Transverse colon (tissue), 4 donors: ENCODE data around the gene PAQR4. TPM values are rescaled to one million over a fixed set of nuclear protein-coding genes. Genes with fewer than 3 reads are reported as not detected.

Source experiments
- DNase-seq: peaks from one replicate; pipeline ENCODE4 v3.0.0-alpha.2; 2019
- H3K27ac ChIP-seq, 4 donors: fragments of 200-600 bp; sonication (generic); 2 replicates each; pipeline ENCODE4 v1.5.1; 2016 to 2018; ENCODE audit warnings: inconsistent platforms in 4 of 4
- H3K27me3 ChIP-seq: fragments of 200-600 bp; sonication (generic); 2 replicates; pipeline ENCODE4 v1.5.1; 2017; ENCODE audit warnings: inconsistent platforms
- H3K36me3 ChIP-seq, 4 donors: fragments of 200-600 bp; sonication (generic); 2 replicates each; pipeline ENCODE4 v1.5.1; 2017 to 2019; ENCODE audit warnings: inconsistent platforms in 4 of 4
- H3K4me1 ChIP-seq, 4 donors: fragments of 200-600 bp; sonication (generic); 2 replicates each; pipeline ENCODE4 v1.5.1; 2017 to 2020; ENCODE audit warnings: inconsistent platforms in 4 of 4
- H3K4me3 ChIP-seq, 4 donors: fragments of 200-600 bp; sonication (generic); 1 replicate in 1 of 4; 2 replicates in 3 of 4; pipeline versions ENCODE4 v1.5.1 to v1.6.1; 2017 to 2019; ENCODE audit warnings: inconsistent platforms in 4 of 4
- H3K9me3 ChIP-seq, 2 donors: fragments of 200-600 bp; sonication (generic); 2 replicates each; pipeline ENCODE4 v1.5.1; 2017 to 2019; ENCODE audit warnings: inconsistent platforms in 2 of 2
- CTCF ChIP-seq, 5 experiments: fragments of 200-600 bp in 3 of 5; fragments of 450-650 bp in 2 of 5; sonication (generic) in 3 of 5; IDR thresholded peaks; 1 replicate in 2 of 5; 2 replicates in 3 of 5; pipeline ENCODE4 v1.5.1; 2016 to 2017; ENCODE audit warnings: antibody characterized with exemption in 5 of 5, inconsistent platforms in 3 of 5, mild to moderate bottlenecking in 2 of 5, moderate library complexity in 1 of 5
- EP300 ChIP-seq: sonication (generic); formaldehyde crosslinking; IDR thresholded peaks from one replicate; pipeline ENCODE4 v1.6.1; 2017; ENCODE audit warnings: antibody characterized with exemption, low read depth
- POLR2A ChIP-seq: fragments of 450-650 bp; IDR thresholded peaks from one replicate; pipeline ENCODE4 v1.6.1; 2016; ENCODE audit warnings: antibody characterized with exemption, mild to moderate bottlenecking, moderate library complexity
- POLR2AphosphoS5 ChIP-seq, 3 donors: sonication (generic); formaldehyde crosslinking; IDR thresholded peaks; one replicate each; pipeline ENCODE4 v1.6.1; 2016; ENCODE audit warnings: antibody characterized with exemption in 3 of 3
- WGBS, 2 donors: methylation state at CpG; one replicate each; pipeline ENCODE4 v1.1.5; 2018; ENCODE audit warnings: low coverage in 1 of 2; 5-methylcytosine and 5-hydroxymethylcytosine counted together
- in situ Hi-C, 4 donors: fragments of 200-750 bp; cut with MboI; loops; one replicate each; pipeline versions ENCODE4 v1.15.0 to v1.15.1; 2017; ENCODE audit warnings: low sequenced_read_pairs in 3 of 4, low pct_ligation_motif_present in 1 of 4, low pct_unique_long_range_greater_than_20kb in 1 of 4
- intact Hi-C: fragments of 100-400 bp; cut with DNase I; formaldehyde crosslinking; loops from one replicate; pipeline ENCODE4 v1.15.1; 2023; ENCODE audit warnings: low total_unique reads
- total RNA-seq, 4 donors: library from RNA; depleted of rRNA; stranded (reverse); fragments of >200 nt; gene quantifications; one replicate each; pipeline ENCODE4 v1.1.0, GENCODE V29; 2016

Gene PAQR4
- total RNA-seq, 4 donors from 2014 or later, result 3.0 to 5.9 (median 4.4) TPM; not detected in 1

GRCh38 chr16:2966808-2967191 is 2.3 kb upstream of the PAQR4 start:
- in situ Hi-C loops, result no loop called here
- TF ChIP-seq POLR2AphosphoS5 (IDR thresholded peaks at IDR 0.05) (no peak), CTCF (IDR thresholded peaks at IDR 0.05) (no peak)
- H3K27me3 ChIP-seq, result peaks cover 70% of the 10 kb centered on the region
- H3K27ac ChIP-seq, result no peak overlapping the region
- WGBS, 2 donors, result 15% methylated on average over 15 of the region's 46 CpGs; no CpG with 5 or more reads in 1 of the 2 donors
- no peaks in the 10 kb centered on the region for H3K9me3 ChIP-seq
- peak; percentile 37 for DNase-seq
- H3K36me3 ChIP-seq, result no peaks in the 10 kb centered on the region
- H3K4me1 ChIP-seq, result peaks cover 36 to 66% (median 61%) of the 10 kb centered on the region in 4 donors
- H3K4me3 ChIP-seq, result peak overlapping the region in 2 of 4 donors; percentile 20 to 35
- intact Hi-C loops, result no loop called here

DNA sequence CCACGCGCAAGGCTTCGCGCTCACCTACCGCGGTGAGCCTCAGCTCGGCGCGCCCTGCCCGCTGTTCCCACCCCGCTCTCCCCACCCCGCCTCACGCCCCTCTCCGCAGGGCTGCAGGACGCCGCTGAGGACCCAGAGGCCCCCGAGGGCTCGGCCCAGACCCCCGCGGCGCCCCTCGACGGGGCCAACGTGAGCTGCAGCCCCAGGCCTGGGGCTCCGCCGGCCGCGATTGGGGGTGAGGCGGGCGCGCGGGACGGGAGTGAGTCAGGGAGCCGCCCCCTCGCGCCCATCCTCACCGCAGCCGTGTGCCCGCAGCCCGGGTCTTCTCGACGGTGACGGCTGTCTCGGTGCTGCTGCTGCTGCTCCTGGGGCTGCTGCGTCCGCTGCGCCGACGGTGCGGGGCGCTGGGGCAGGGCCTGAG is 1.9 kb upstream of the PAQR4 start:
- in situ Hi-C loops, result no loop called here
- intact Hi-C loops, result no loop called here
- peak overlapping the region in 2 of 4 donors; percentile 20 to 35 for H3K4me3 ChIP-seq
- no peaks in the 10 kb centered on the region for H3K36me3 ChIP-seq
- DNase-seq, result no peak
- TF ChIP-seq POLR2AphosphoS5 (IDR thresholded peaks at IDR 0.05) (no peak), POLR2A (no peak), CTCF (IDR thresholded peaks at IDR 0.05) (no peak), EP300 (no peak)
- WGBS, 2 donors, result 21% methylated on average over 24 of the region's 51 CpGs; no CpG with 5 or more reads in 1 of the 2 donors
- no peak overlapping the region for H3K27ac ChIP-seq
- H3K4me1 ChIP-seq, result peaks cover 36 to 66% (median 61%) of the 10 kb centered on the region in 4 donors
- H3K27me3 ChIP-seq, result peaks cover 66% of the 10 kb centered on the region
- no peaks in the 10 kb centered on the region for H3K9me3 ChIP-seq

DNA sequence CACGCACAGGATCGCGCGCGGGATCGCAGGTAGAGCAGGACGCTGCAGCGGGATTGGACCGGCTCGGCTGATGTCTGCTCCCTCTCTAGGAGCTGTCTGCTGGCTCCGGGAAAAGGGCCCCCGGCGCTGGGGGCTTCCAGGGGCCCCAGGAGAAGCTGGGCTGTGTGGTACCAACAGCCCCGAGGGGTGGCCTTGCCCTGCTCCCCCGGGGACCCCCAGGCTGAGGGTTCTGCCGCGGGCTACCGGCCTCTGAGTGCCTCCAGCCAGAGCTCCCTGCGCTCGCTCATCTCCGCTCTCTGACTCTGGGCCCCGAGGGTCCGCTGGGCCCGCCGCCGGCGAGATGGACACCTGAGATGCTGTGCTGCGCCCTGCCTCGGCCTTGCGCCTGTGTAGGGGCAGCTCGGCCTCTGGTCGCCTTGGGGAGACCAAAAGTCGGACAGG is 1.4 kb upstream of the PAQR4 start:
- in situ Hi-C loops, result no loop called here
- H3K4me3 ChIP-seq, result peak overlapping the region in 1 of 4 donors; percentile 35
- TF ChIP-seq CTCF (IDR thresholded peaks at IDR 0.05), result no peak
- no peak for TF ChIP-seq EP300
- no peak for TF ChIP-seq POLR2A
- no peak for TF ChIP-seq POLR2AphosphoS5 (IDR thresholded peaks at IDR 0.05)
- H3K27me3 ChIP-seq, result peaks cover 61% of the 10 kb centered on the region
- intact Hi-C loops, result no loop called here
- H3K4me1 ChIP-seq, result peaks cover 36 to 66% (median 61%) of the 10 kb centered on the region in 4 donors
- no peak for DNase-seq
- no peak overlapping the region for H3K27ac ChIP-seq
- WGBS, 2 donors, result 68% methylated on average over 32 of the region's 33 CpGs; no CpG with 5 or more reads in 1 of the 2 donors
- H3K36me3 ChIP-seq, result no peaks in the 10 kb centered on the region
- no peaks in the 10 kb centered on the region for H3K9me3 ChIP-seq

- Histone ChIP-seq H3K4me1 (peaks cover 32 to 61% (median 56%) of the 10 kb centered on the region in 4 donors), H3K4me3 (peak overlapping the region in 3 of 4 donors; percentile 59 to 80 (median 63)), H3K36me3 (no peaks in the 10 kb centered on the region), H3K9me3 (no peaks in the 10 kb centered on the region), H3K27ac (peak overlapping the region; percentile 26 to 84 (median 74)), H3K27me3 (peaks cover 55% of the 10 kb centered on the region)
- DNase-seq, result peak; percentile 42
- in situ Hi-C loops, result no loop called here
- intact Hi-C loops, result no loop called here
- 16% methylated on average over 18 of the region's 18 CpGs; no CpG with 5 or more reads in 1 of the 2 donors for WGBS, 2 donors
- no peak for TF ChIP-seq POLR2A
- TF ChIP-seq EP300, result no peak
- no peak for TF ChIP-seq CTCF (IDR thresholded peaks at IDR 0.05)
- TF ChIP-seq POLR2AphosphoS5 (IDR thresholded peaks at IDR 0.05), result no peak
Measured at GRCh38 chr16:2968368-2968737, 795 bp upstream of the PAQR4 start.
